Measurements from ENCODE around the gene EID3. TPM values are rescaled to one million over a fixed set of nuclear protein-coding genes. Genes with fewer than 3 reads are reported as not detected.
"Not testable (repeated sequence)": the region's sequence is repeated elsewhere in the genome, so short reads cannot be mapped to it uniquely, and the experiment has no call there.

The EID3 gene
- total RNA-seq, 1 donor from 2014 or later: 4.4 TPM

- intact Hi-C loops (cut with DNase I): no loop called here
- DNase-seq: no peak
- ATAC-seq: no peak
- Histone ChIP-seq H3K36me3 (peaks cover 60% of the 10 kb centered on the region), H3K27ac (no peak overlapping the region), H3K27me3 (no peaks in the 10 kb centered on the region), H3K4me3 (no peak overlapping the region), H3K9me3 (no peaks in the 10 kb centered on the region), H3K4me1 (peaks cover 48% of the 10 kb centered on the region)
- TF ChIP-seq, protein P1, sequence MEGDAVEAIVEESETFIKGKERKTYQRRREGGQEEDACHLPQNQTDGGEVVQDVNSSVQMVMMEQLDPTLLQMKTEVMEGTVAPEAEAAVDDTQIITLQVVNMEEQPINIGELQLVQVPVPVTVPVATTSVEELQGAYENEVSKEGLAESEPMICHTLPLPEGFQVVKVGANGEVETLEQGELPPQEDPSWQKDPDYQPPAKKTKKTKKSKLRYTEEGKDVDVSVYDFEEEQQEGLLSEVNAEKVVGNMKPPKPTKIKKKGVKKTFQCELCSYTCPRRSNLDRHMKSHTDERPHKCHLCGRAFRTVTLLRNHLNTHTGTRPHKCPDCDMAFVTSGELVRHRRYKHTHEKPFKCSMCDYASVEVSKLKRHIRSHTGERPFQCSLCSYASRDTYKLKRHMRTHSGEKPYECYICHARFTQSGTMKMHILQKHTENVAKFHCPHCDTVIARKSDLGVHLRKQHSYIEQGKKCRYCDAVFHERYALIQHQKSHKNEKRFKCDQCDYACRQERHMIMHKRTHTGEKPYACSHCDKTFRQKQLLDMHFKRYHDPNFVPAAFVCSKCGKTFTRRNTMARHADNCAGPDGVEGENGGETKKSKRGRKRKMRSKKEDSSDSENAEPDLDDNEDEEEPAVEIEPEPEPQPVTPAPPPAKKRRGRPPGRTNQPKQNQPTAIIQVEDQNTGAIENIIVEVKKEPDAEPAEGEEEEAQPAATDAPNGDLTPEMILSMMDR (IDR thresholded peaks at IDR 0.05): no peak
These were observed 11.5 kb upstream of the EID3 start for GRCh38 chr12:104291867-104292524.

DNA sequence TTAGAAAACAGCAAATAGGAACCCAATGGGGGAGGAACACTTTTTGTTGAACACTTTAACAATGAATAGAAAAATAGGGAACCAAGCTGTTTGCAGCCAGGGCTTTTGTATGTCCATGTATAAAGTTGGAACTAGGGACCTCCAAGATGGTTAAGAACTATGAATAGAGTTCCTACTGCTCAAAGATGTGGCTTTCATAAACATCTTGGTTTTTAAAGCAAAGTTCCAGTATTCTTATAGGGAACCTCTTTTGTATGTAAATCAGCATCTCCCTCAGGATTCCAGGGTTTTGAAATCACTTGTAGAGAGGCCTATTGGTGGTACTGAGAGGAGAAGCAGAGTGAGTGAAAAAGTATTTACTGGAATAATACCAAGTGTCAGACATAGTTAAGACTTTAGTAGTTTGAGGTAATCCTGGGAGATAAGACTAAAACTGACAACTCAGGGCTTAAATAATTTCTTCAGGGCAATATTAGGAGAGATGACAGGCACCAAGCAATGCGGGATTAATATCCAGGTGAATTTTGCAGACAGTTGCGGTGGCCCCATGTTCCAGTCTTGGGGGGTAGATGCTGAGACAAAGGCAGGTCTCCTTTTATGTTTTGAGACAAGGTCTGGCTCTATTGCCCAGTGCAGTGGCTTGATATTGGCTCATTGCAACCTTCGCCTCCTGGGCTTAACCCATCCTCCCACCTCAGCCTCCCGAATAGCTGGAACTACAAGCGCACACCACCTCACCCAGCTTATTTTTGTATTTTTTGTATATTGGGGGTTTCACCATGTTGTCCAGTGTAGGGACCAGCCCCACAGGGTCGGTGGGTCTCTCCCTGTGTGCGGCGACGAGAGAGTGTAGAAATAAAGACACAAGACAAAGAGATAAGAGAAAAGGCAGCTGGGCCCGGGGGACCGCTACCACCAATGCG, 10.4 kb upstream of the EID3 start:
- Histone ChIP-seq H3K4me1 (peaks cover 57% of the 10 kb centered on the region), H3K27ac (no peak overlapping the region), H3K4me3 (no peak overlapping the region), H3K9me3 (no peaks in the 10 kb centered on the region), H3K27me3 (no peaks in the 10 kb centered on the region), H3K36me3 (peaks cover 71% of the 10 kb centered on the region)
- no peak for ATAC-seq
- intact Hi-C loops (cut with DNase I): no loop called here
- no peak for DNase-seq
- TF ChIP-seq, protein P1 (IDR thresholded peaks at IDR 0.05): no peak

- H3K4me3 ChIP-seq; H3K27ac ChIP-seq; intact Hi-C loops (cut with DNase I); ATAC-seq; H3K9me3 ChIP-seq; DNase-seq; H3K27me3 ChIP-seq: not testable (repeated sequence)
- TF ChIP-seq, protein P1 (IDR thresholded peaks at IDR 0.05): peak; percentile 26
- H3K36me3 ChIP-seq: peaks cover 83% of the 10 kb centered on the region
- peaks cover 65% of the 10 kb centered on the region for H3K4me1 ChIP-seq
These were observed 9.2 kb upstream of the EID3 start for GRCh38 chr12:104294158-104294859.

GRCh38 chr12:104294927-104295668, 8.4 kb upstream of the EID3 start:
- DNase-seq (no peak), ATAC-seq (no peak)
- Histone ChIP-seq H3K36me3 (peaks cover 79% of the 10 kb centered on the region), H3K27me3 (no peaks in the 10 kb centered on the region), H3K9me3 (no peaks in the 10 kb centered on the region), H3K27ac (no peak overlapping the region), H3K4me3 (no peak overlapping the region), H3K4me1 (peaks cover 65% of the 10 kb centered on the region)
- intact Hi-C loops (cut with DNase I): no loop called here
- TF ChIP-seq, protein P1 (IDR thresholded peaks at IDR 0.05): no peak

GRCh38 chr12:104295954-104296353, 7.6 kb upstream of the EID3 start:
- peaks cover 70% of the 10 kb centered on the region for H3K4me1 ChIP-seq

More at GRCh38 chr12:104295954-104296353, 7.6 kb upstream of the EID3 start:
- no peaks in the 10 kb centered on the region for H3K27me3 ChIP-seq
- no peak overlapping the region for H3K4me3 ChIP-seq
- intact Hi-C loops (cut with DNase I): no loop called here
- no peak overlapping the region for H3K27ac ChIP-seq
- peaks cover 77% of the 10 kb centered on the region for H3K36me3 ChIP-seq
- DNase-seq (no peak), ATAC-seq (no peak)
- H3K9me3 ChIP-seq: no peaks in the 10 kb centered on the region
- TF ChIP-seq, protein P1 (IDR thresholded peaks at IDR 0.05): no peak

Measured in upper lobe of right lung (tissue), 1 donor.